ENCODE results near the gene C6. TPM values are rescaled to one million over a fixed set of nuclear protein-coding genes. Genes with fewer than 3 reads are reported as not detected.

C6 gene
- total RNA-seq, 1 donor from 2014 or later: 0.20 TPM

GRCh38 chr5:41196197-41196596 is 17.1 kb downstream of the C6 start:
- peaks cover 4% of the 10 kb centered on the region for H3K4me1 Mint-ChIP-seq
- H3K4me3 Mint-ChIP-seq: no peak overlapping the region
- no peak overlapping the region for H3K27ac Mint-ChIP-seq
- DNase-seq (ENCODE audit: low spot score in 2 of 2, unreplicated experiment in 2 of 2): no peak
- H3K36me3 Mint-ChIP-seq: no peaks in the 10 kb centered on the region
- no peaks in the 10 kb centered on the region for H3K27me3 Mint-ChIP-seq (ENCODE audit: low read depth)
- no peaks in the 10 kb centered on the region for H3K9me3 Mint-ChIP-seq
- no peak for TF ChIP-seq CTCF (IDR thresholded peaks at IDR 0.05; ENCODE audit: unreplicated experiment)

DNA sequence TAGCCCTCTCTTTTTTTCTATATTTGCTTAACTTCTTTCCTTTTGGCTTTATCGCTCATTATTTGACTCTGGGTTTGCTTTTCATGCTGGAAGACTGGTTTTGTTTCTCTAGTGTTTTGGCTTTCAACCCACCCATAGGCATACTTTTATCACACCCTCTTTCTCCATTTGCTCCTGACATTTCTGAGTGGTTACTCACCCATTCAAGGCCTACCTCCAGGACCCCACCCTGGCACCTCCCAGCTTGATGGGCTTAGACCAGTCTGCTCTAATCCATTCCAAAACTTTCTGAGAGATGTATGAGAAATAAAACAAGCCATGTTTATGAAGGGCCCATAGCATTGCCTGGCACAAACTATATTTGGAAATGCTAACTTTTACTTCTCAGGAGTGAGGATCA is 18.1 kb downstream of the C6 start:
- no peak for TF ChIP-seq CTCF (IDR thresholded peaks at IDR 0.05; ENCODE audit: unreplicated experiment)
- H3K9me3 Mint-ChIP-seq: no peaks in the 10 kb centered on the region
- no peak overlapping the region for H3K4me3 Mint-ChIP-seq

DNA sequence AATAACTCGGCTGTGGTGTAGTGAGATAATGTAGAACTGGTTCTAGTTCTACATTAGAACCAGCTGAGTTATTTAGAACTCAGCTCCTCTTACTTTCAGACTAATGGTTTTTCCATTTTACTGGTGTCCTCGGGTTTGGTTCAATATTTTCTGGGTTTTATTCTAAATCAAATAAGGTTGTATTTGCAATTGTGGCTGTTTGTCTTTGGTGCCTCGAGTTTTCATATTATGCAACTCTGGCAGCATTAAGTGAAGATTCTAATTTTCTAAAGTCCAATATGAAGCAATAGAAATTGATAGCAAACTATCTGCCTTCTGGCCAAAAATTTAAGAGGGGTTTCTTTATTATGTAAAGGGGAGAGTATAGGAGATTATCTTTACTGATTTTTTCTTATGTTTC is 19.0 kb downstream of the C6 start:
- Mint-ChIP-seq H3K4me1 (peaks cover 4% of the 10 kb centered on the region), H3K9me3 (no peaks in the 10 kb centered on the region), H3K27me3 (ENCODE audit: low read depth) (no peaks in the 10 kb centered on the region), H3K36me3 (no peaks in the 10 kb centered on the region), H3K27ac (no peak overlapping the region), H3K4me3 (no peak overlapping the region)
- no peak for TF ChIP-seq CTCF (IDR thresholded peaks at IDR 0.05; ENCODE audit: unreplicated experiment)
- no peak for DNase-seq (ENCODE audit: low spot score in 2 of 2, unreplicated experiment in 2 of 2)

More for the DNA sequence above, 18.1 kb downstream of the C6 start:
- Mint-ChIP-seq H3K27me3 (ENCODE audit: low read depth) (no peaks in the 10 kb centered on the region), H3K36me3 (no peaks in the 10 kb centered on the region), H3K27ac (no peak overlapping the region), H3K4me1 (peaks cover 4% of the 10 kb centered on the region)
- no peak for DNase-seq (ENCODE audit: low spot score in 2 of 2, unreplicated experiment in 2 of 2)

DNA sequence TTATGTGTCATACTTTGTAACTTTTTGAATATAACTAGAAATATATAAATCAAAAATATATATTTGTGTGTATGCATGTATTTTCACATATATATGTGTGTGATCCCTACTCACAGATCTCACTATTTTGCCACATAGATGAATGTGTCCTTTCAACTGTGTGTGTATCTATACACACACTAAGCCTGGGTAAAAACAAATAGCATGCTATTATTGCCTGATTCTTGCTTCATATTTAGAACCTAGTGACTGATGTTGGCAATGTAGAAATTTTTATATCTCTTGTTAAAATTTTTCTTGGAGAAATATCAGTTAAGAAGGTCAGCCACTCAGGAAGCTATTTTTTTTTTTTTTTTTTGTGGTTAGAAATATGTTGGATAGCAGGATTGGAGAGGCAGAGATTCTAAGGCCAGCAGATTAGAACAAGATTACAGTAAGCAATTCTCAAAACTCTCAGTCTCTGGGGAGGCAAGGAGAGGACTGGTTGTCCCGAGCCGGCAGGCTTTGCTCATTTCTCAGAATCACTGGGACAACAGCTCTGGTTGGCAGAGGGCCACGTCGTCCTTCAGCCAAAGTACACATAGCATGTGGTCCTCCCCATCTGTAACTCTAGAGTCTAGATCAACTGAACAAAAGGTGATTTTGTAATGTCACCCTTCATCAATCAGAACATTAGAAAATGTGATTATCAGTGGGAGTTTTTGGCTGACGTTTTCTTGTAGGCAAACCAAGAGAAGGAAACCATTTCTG is 19.7 kb downstream of the C6 start:
- Mint-ChIP-seq H3K4me1 (peaks cover 4% of the 10 kb centered on the region), H3K27ac (no peak overlapping the region), H3K4me3 (no peak overlapping the region), H3K9me3 (no peaks in the 10 kb centered on the region), H3K27me3 (ENCODE audit: low read depth) (no peaks in the 10 kb centered on the region), H3K36me3 (no peaks in the 10 kb centered on the region)
- no peak for TF ChIP-seq CTCF (IDR thresholded peaks at IDR 0.05; ENCODE audit: unreplicated experiment)
- DNase-seq (ENCODE audit: low spot score in 2 of 2, unreplicated experiment in 2 of 2): no peak

DNA sequence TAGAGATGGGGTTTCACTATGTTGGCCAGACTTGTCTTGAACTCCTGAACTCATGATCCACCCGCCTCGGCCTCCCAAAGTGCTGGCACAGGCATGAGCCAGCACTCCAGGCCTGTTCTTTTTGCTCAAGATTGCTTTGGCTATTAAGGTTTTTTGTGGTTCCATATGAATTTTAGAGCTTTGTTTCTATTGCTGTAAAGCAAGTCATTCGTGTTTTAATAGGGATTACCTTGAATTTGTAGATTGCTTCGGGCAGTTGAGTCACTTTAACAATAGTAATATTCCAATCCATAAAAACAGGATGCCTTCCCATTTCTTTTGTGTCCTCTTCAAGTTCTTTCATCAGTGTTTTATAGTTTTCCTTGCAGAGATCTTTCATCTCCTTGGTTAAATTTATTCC is 22.1 kb downstream of the C6 start:
- no peaks in the 10 kb centered on the region for H3K36me3 Mint-ChIP-seq
- H3K4me1 Mint-ChIP-seq: peaks cover 4% of the 10 kb centered on the region
- DNase-seq (ENCODE audit: low spot score in 2 of 2, unreplicated experiment in 2 of 2): no peak
- no peak for TF ChIP-seq CTCF (IDR thresholded peaks at IDR 0.05; ENCODE audit: unreplicated experiment)
- no peaks in the 10 kb centered on the region for H3K27me3 Mint-ChIP-seq (ENCODE audit: low read depth)
- no peak overlapping the region for H3K27ac Mint-ChIP-seq
- no peaks in the 10 kb centered on the region for H3K9me3 Mint-ChIP-seq
- no peak overlapping the region for H3K4me3 Mint-ChIP-seq

All from mesothelial cell of epicardium (in vitro differentiated cells).